ENCODE data around the gene CEP20.
A peak's percentile ranks its signal among the peaks of the same experiment; 100 is the strongest.

Gene CEP20

DNA sequence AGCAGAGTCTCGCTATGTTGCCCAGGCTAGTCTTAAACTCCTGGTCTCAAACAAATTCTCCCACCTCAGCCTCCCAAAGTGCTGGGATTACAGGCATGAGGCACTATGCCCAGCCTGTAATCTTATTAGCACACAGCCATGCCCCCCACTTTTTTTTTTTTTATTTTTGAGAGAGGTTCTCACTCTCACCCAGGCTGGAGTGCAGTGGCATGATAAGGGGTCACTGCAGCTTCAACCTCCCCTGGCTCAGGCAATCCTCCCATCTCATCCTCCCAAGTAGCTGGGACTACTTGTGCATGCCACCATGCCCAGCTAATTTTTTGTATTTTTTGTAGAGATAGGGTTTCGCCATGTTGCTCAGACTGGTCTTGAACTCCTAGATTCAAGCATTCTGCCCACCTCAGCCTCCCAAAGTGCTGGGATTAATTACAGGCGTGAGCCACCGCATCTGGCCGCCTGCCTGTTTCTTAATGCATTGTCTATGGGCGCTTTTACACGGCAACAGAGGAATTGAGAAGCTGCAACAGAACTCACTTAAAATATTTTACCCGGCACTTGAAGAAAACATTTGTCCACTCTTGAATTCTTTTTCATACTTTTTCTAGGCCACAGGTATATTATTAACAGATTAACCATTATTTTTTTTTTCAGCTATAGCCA, 8.8 kb upstream of the CEP20 start:
- DNase-seq = no peak

DNA sequence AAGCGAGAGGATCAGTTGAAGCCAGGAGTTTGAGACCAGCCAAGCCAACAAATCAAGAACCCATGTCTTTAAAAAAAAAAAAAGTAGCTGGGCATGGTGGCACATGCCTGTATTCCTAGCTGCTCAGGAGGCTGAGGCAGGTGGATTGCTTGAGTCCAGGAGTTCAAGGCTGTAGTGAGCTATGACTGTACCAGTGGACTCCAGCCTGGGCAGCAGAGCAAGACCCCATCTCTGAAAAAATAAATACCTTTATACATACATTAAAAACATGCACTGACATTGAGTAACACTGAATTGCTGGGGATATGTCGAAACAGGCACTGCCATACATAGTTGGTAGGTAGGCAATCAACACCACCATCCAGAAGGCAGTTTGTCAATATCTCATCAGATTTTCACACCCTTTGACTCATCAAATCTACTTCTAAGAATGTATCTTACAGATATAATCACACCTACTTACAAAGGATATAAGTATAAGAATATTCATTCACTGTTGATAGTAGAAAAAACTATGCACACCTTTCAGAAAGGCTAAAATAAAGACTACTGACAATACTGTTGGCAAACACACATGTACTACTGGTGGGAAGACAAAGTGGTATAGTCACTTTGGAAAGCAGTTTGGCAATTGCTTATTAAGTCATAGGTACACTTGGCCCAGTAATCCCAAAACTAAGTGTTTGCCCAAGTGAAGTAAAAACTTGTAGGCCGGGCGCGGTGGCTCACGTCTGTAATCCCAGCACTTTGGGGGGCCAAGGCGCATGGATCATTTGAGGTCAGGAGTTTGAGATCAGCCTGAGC, 6.4 kb upstream of the CEP20 start:
- no peak for DNase-seq

DNA sequence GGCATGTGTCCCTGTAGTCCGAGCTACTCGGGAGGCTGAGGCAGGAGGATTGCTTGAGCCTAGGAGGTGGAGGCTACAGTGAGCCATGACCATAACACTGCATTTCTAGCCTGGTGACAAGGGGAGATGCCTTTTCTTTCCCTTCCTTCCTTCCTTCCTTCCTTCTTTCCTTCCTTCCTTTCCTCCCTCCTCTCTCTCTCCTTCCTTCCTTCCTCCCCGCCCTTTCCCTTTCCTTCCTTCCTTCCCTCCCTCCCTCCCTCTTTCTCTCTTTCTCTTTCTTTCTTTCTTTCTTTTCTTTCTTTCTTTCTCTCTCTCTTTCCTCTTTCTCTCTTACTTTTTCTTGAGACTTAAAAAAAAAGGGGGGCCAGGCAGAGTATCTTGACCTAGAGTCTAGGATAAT, 3.1 kb upstream of the CEP20 start:
- DNase-seq = no peak

DNA sequence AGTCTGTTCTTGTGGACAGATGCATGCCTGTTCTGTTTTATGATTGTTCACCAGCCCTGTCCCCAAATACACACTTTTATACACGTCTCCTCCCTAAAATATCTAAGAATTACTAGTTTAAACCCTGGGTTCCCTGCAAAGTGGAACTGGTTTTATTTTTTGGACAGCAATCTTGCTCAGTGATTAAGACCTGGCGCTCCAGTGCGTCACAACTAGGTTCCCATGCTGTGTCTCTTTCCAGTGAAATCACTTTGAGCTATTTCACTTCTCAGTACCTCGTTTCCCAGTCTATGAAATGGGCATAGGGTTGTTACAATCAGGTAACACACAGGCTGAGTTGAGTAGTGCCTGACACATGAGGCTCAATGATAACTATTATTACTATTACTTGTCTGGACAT, 1.1 kb downstream of the CEP20 start:
- no peak for DNase-seq

DNA sequence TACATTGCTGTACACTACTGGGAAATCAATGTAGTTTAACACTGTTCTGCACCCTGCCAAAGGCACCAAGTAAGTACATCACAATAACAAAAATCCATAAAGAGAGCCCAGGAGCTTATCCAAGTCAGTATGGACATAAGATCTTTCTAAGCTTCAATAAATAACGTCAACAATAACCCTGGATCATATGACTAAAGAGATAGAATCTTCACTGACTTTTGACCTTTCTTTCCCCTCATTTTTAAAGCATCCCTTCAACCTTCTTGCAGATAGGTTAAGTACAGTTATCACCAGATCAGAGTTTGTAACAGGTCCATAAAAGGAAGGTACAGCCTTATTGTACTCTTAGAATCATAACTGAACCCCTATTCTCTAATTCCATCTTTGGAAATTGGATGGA, 2.3 kb downstream of the CEP20 start:
- DNase-seq = no peak

DNA sequence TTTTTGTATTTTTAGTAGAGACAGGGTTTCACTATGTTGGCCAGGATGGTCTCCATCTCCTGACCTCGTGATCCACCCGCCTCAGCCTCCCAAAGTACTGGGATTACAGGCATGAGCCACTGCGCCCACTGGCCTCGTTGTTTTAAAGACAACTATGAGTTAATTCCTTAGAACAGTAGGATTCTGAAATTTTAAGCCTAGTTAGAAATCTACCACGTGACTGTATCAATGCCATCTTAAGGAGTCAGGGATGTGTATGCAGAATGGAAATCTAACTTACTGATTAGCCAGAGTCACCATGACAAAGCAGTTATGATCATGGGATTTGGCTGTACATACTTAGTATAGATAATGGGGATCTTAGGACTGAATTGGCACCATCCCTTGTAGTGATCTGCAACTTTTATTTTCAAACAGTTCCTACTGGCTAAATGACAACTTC, 2.8 kb downstream of the CEP20 start:
- no peak for DNase-seq

DNA sequence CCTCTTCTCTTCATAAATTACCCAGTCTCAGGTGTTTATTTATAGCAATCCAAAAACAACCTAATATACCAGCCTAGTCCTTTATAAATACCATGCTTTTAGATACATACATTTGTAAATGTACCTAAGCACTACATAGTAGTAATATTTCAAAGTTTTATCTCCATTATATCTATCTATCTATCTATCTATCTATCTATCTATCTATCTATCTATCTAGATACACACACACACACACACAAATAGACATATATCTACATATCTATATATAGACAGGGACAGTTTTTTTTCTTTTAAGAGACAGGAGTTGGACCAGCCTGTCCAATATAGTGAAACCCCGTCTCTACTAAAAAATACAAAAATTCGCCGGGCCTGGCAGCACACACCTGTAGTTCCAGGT, 5.8 kb downstream of the CEP20 start:
- DNase-seq = no peak

DNA sequence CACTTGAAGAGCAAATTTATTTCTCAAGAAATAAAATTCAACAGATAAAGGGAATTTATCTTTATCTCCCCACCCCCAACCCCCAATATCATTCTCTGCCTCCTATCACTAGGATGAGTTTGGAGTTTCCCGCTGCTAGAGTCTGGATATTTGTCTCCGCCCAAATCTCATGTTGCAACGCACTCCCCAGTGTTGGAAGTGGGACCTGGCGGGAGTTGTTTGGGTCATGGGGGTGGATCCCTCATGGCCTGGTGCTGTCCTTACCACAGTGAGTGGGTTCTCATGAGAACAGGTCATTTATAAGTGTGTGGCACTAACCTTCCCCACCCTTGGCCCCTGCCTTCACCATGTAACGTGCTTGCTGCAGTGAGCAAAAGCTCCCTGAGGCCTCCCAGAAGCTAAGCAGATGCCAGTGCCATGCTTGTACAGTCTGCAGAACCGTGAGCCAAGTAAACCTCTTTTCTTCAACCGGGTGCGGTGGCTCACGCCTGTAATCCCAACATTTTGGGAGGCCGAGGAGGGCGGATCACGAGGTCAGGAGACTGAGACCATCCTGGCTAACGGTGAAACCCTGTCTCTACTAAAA, 6.5 kb downstream of the CEP20 start:
- no peak for DNase-seq

DNA sequence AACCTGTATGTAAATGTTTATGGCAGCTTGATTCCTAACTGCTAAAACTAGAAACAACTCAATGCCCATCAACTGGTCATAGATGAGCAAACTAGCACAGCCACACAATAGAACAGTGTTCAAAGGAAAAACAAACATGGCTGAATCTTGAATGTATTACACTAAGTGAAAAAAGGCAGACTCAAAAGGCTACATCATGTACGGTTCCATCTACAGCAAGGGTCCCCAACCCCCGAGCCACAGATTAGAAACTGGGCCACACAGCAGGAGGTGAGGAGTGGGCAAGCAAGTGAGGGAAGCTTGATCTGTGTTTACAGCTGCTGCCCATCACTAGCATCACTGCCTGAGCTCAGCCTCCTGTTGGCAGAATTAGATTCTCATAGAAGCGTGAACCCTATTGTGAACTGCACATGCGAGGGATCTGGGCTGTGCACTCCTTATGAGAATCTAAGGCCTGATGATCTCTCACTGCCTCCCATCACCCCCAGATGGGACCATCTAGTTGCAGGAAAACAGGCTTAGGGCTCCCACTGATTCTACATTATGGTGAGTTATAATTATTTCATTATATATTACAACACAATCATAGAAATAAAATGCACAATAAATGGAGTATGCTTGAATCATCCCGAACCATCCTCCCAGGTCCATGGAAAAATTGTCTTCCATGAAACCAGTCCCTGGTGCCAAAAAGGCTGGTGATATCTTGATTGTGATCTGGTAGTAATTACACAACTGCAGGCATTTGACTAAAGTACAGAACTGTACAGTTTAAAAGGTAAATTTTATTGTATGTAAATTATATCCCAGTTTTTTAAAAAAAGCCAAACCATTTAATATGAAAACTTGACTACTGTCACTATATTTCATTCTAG, 7.7 kb downstream of the CEP20 start:
- DNase-seq = no peak

DNA sequence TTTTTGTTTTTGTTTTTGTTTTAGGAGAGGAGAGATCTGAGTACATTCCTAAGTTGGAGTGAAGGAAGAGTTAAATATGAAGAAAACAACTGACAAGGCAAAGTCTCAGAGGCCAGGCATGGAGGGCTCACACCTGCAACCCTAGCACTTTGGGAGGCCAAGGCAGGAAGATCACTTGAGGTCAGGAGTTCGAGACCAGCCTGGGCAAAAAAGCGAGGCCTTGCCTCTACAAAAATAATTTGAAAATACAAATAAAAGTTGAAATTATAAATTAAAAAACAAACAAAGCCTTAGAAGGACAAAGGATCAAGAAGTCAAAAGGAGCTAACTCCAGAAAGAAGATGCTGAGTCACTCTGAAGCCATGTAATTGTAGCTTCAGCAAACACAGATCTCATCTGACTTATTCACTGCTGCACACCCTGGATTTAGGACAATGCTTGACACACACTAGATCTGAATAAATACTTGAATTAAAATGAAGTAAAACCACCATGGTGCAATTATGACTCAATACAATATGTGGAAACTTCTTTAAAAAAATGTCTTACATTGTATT, 9.1 kb downstream of the CEP20 start:
- no peak for DNase-seq

DNA sequence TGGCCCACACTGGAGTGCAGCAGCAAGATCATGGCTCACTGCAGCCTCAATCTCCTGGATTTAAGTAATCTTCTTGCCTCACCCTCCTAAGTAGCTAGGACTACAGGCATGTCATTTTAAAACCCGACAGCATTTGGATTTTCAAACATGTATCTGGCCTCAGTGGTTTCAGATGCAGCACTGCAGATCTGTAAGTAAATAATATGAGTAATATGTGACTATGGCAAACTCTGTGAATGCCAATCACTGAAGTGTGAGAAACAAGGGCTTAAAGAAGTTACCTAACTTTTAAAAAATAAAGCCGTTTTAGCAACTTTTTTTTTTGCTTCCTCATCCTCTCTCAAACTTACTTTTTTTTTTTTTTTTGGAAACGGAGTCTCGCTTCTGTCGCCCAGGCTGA, 11.9 kb downstream of the CEP20 start:
- DNase-seq = no peak

DNA sequence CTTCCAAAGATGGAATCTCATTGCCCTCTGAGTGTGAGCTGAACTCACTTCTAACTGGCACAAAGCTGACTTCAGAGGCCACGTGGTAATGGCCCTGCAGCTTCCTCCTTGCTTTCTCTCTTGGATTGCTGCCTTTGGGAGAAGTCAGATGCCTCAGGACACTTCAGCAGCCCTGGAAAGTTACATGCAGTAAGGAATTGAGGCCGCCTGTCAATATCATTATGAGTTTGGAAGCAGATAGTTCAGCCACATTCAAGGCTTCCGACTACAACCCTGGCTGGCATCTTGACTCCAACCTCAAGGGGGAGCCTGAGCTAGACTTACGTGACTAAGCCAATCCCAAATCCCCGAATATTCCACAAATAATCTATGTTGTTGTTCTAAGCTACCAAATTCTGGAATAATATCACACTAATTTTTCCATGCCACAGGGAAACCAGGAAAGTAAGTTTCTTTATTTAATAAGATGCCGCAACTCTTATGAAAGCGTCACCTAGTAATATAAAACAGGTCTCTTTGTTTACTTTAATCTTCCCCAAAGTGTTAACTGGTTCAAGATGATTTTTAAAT, 13.6 kb downstream of the CEP20 start:
- DNase-seq = peak in 1 of 2 experiments; percentile 60

DNA sequence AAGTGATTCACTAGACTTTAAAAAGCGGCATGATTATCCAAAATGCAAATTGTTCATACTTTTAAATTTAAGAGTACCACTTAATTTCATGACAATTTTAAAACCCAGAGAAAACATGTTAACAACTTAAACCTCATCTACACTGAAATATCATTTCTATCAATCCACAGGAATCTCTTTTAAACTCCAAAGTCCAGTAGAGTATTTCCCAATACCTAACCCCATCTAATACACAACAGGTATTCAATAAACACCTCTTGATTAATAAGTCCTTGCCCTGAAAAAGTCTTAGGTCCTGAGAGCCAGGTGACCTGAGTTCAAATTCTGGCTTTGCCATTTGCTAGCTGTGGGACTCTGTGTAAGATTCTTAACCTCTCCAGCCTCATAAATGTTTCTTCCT, 14.7 kb downstream of the CEP20 start:
- DNase-seq = no peak

DNA sequence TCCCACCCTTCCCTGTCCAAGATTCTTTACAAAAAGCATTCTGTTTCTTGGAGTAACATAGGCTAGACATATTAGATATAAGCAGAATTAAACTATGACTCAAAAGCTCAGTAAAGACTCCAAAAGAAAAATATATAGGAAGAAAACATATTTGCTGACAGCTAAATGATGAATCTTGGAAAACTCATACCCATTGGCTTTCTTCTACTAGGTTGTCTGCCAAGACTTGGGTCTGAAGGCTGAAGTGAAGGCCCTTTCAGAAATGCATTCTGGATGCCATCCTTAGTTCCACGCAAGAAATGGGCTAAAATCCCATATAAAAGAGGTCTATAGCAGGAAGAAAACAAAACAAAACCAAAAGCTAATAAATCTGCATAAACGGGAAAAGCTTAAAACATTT, 15.1 kb downstream of the CEP20 start:
- DNase-seq = no peak

DNA sequence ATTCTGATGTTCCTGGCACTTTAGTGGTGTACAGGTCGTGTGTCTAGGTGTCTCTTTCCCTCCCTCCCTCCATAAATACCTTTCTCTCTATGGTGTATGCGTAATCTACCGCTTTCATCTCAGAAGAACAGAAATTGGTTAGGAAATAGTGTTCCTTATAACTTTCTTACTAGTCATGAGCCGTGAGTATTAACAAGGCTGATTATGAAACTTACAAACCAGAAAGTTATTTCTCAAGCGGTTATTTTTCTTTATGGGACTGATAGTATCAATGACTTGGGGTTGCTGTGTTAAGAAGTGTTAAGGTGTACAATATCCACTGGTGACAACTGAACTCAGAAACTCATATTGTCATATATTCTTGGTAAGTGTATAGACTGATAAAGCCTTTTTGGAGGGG, 18.4 kb downstream of the CEP20 start:
- no peak for DNase-seq

DNA sequence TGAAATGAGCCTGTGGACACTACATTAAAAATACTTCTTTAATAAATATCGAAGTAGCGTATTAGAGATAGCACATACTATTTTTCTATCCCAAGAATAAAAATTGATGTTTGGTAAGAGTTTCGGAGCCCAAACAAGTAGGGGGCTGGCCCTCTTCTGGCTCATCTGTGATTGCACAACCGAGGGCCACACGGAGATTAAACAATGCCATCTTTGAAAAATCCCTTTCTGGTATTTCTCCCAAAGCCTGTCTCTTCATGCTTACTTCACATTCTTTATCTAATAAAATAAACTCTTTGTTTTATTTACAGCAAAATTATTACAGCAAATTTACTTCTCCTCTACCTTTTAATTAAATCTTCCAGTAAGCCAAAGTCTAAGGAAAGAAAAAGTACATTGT, 22.0 kb downstream of the CEP20 start:
- no peak for DNase-seq

DNA sequence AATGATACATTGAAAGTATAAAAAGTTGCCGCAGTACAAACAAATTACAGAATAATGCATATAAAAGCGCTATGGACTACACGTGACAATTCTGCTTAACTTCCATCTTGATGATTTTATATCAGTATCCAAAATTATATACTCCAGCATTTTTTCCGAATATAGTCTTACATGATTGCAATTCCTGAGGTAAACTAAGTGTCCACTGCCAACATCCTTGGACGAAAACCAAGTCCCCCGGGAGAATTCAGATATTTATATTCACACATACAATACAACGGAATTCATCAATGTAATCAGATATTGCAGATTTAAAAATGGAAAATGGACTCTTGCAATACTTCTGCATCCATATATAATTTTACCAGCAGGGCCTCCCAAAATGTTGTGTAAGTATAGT, 22.7 kb downstream of the CEP20 start:
- DNase-seq = no peak

DNA sequence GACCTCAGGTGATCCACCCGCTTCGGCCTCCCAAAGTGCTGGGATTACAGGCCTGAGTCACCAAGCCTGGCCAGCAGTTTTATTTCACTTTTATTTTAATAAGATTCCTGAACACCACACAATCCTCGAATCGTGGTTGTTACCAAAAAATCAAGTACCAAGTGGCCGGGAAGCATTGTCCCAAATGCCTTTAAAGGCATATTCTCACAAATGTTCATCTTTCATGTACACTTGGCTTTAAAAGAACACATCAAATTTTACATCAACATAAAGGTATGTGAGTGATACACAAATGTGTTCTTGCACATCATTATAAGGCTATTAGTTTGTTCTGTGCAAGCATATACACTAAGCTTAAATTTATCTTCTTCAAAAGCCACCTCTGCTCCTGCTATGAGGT, 23.5 kb downstream of the CEP20 start:
- DNase-seq = no peak

DNA sequence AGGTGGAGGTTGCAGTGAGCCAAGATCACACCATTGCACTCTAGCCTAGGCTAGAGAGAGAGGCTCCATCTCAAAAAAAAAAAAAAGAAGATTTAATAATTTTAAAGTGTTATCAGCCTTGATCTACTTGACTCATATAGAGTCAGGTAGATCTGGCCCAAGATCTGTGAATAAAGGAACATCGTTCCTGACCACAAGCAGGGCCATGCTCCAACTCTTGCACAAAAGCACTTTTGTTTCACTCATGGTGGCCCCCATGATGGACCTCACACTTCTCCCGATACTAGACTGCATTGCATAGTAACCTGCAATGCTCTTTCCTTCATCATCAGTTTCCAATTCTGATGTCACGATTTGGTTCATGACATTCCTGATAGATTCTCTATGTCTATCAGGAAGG, 26.4 kb downstream of the CEP20 start:
- DNase-seq = no peak

DNA sequence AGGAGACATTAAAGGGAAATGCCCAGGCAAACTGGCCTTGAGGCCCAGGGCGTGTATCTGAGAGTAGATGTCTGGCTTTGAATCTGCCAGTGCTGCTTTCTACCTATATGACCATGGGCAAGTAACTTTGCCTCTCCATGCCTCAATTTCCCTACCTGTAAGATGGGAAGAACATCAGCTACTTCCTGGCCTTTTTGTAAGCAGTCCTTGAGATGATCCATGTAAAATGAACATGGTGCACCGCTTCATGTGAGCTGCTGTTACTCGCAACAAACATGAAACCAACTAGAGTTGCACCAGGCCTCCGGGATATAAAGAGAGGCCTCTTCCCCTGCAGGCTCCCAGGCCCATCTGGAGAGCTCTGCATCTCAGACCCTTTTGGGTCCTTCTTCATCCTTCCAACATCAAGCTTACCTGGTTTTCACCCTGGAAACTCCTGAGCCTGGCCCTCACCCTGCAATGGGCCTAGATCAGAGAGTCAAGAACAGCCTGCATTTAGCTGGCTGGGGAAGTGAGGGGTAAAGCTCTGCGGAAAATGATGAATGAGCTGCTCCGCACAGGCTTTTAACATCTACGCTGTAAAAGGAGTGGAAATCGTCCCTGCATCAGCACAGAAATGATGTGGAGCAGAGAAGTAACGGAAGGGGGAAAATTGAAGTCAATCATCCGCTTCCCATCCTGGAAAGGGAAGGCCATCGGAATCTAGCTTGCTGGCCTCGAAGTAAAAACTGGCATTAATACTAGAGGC, 29.3 kb downstream of the CEP20 start:
- no peak for DNase-seq

DNA sequence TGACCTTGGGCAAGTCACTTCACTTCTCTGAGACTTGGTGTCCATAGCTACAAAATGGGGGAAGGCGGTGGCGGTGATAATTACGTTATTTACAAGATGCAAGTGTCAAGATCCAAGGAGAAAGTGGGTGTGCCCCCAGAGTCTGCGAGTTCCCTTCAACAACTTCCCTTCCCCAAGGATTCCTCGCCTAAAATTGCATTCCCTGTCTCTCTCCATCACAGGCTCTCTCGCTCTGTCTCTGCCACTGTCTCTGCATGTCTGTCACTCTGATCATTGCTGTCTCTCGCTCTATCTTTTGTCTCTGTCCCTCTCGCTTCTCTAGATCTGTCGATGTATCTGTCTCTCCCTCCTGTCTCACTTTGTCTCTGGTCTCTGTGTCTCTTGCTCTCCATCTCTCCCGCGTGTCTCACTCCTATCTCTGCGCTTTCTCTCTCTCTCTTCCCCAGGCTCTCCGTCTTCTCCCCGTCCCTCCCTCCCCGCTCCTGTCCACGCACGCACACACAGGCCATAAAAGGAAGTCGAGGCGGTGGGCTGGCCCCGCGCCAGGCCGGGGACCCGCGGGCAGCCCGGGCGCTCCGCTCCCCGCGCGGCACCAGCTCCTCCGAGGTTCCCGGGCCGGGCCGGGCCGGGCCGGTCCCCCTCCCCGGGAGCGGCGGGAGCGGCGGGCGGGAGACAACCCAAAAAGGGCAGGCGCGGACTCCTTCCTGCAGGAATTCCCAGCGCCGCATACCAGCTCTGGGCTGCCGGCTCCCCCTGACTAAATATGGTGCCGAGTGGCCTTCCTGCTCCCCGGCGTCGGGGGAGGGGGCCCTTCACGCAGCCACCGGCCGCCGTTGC, 30.5 kb downstream of the CEP20 start:
- DNase-seq = peak in 1 of 2 experiments; percentile 13

Data from NCI-H524 (cell line).